Suprapubic skin (tissue), 4 donors: ENCODE results near the gene GPR132.

ENCODE experiments used
- EP300 ChIP-seq: sonication (generic); formaldehyde crosslinking; IDR thresholded peaks from one replicate; pipeline ENCODE4 v1.6.1; 2017; ENCODE audit warnings: antibody characterized with exemption
- POLR2A ChIP-seq, 2 donors: fragments of 450-650 bp; IDR thresholded peaks; one replicate each; pipeline ENCODE4 v1.6.1; 2017; ENCODE audit warnings: antibody characterized with exemption in 2 of 2, mild to moderate bottlenecking in 2 of 2, moderate library complexity in 2 of 2
- POLR2AphosphoS5 ChIP-seq, 3 donors: sonication (generic); formaldehyde crosslinking; IDR thresholded peaks; one replicate each; pipeline ENCODE4 v1.6.1; 2017; ENCODE audit warnings: antibody characterized with exemption in 3 of 3
- TF ChIP-seq, protein P1 (sequence below), 2 donors: fragments of 200-600 bp in 1 of 2; fragments of 450-650 bp in 1 of 2; sonication (generic) in 1 of 2; IDR thresholded peaks; one replicate each; pipeline ENCODE4 v1.5.1; 2016 to 2019; ENCODE audit warnings: antibody characterized with exemption in 2 of 2, mild to moderate bottlenecking in 1 of 2, moderate library complexity in 1 of 2

DNA sequence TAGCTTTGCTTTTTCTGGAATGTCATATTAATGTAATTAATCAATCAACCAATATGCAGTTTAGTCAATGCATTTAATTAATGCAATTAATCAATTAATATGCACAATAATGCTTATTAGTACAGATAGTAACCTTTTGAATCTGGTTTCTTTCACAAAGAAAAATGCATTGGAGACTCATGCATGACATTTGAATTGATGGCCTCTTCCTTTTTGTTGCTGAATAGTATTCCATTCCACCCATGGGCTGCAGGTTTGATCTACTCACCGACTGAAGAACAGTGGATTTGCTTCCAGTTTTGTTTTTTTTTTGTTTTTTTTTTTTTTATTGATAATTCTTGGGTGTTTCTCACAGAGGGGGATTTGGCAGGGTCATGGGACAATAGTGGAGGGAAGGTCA lies 13.1 kb upstream of the GPR132 start:
- TF ChIP-seq, protein P1, sequence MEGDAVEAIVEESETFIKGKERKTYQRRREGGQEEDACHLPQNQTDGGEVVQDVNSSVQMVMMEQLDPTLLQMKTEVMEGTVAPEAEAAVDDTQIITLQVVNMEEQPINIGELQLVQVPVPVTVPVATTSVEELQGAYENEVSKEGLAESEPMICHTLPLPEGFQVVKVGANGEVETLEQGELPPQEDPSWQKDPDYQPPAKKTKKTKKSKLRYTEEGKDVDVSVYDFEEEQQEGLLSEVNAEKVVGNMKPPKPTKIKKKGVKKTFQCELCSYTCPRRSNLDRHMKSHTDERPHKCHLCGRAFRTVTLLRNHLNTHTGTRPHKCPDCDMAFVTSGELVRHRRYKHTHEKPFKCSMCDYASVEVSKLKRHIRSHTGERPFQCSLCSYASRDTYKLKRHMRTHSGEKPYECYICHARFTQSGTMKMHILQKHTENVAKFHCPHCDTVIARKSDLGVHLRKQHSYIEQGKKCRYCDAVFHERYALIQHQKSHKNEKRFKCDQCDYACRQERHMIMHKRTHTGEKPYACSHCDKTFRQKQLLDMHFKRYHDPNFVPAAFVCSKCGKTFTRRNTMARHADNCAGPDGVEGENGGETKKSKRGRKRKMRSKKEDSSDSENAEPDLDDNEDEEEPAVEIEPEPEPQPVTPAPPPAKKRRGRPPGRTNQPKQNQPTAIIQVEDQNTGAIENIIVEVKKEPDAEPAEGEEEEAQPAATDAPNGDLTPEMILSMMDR (IDR thresholded peaks at IDR 0.05): no peak
- TF ChIP-seq POLR2A (IDR thresholded peaks at IDR 0.05) (no peak), POLR2AphosphoS5 (IDR thresholded peaks at IDR 0.05) (no peak), EP300 (no peak)
